HepG2 (cell line): ENCODE data around the gene RBM18. TPM values are rescaled to one million over a fixed set of nuclear protein-coding genes. Genes with fewer than 3 reads are reported as not detected.

Experiments used
- MED13 ChIP-seq: sonication (generic); formaldehyde crosslinking; IDR thresholded peaks from 2 replicates; pipeline ENCODE4 v1.5.0; 2020; ENCODE audit warnings: missing genetic modification reagents
- MTA3 ChIP-seq: sonication (generic); formaldehyde crosslinking; IDR thresholded peaks from 2 replicates; pipeline ENCODE4 v1.4.0; 2020; ENCODE audit warnings: missing genetic modification reagents
- NFE2L2 ChIP-seq: fragments of 150-350 bp; IDR thresholded peaks from 2 replicates; pipeline ENCODE4 v1.6.1; 2014; ENCODE audit warnings: low read length
- PAX8 ChIP-seq: sonication (generic); formaldehyde crosslinking; IDR thresholded peaks from 2 replicates; pipeline ENCODE4 v1.8.0; 2022; ENCODE audit warnings: mild to moderate bottlenecking, missing genetic modification reagents, borderline replicate concordance
- SMARCE1 ChIP-seq: fragments of 450-650 bp; IDR thresholded peaks from 2 replicates; pipeline ENCODE4 v1.6.1; 2017; ENCODE audit warnings: borderline replicate concordance
- TAF15 ChIP-seq: fragments of 200-400 bp; formaldehyde crosslinking; IDR thresholded peaks from one replicate; pipeline ENCODE4 v1.6.1; 2018; ENCODE audit warnings: mild to moderate bottlenecking, low read depth, low read length; ENCODE audit not compliant: poor library complexity, severe bottlenecking
- ZBTB2 ChIP-seq: sonication (generic); formaldehyde crosslinking; IDR thresholded peaks from 2 replicates; pipeline ENCODE4 v1.8.0; 2022; ENCODE audit warnings: low read depth, missing genetic modification reagents
- ZBTB40 ChIP-seq, 2 experiments: fragments of 450-650 bp in 1 of 2; sonication (generic) in 1 of 2; formaldehyde crosslinking in 1 of 2; IDR thresholded peaks; 2 replicates each; pipeline versions ENCODE4 v1.6.1 to v1.8.0; 2016 to 2022; ENCODE audit warnings: antibody characterized with exemption in 1 of 2, mild to moderate bottlenecking in 1 of 2, missing genetic modification reagents in 1 of 2
- ZNF124 ChIP-seq: sonication (generic); formaldehyde crosslinking; IDR thresholded peaks from 2 replicates; pipeline ENCODE4 v1.4.0; 2020; ENCODE audit warnings: missing genetic modification reagents
- ZNF615 ChIP-seq: sonication (generic); formaldehyde crosslinking; IDR thresholded peaks from 2 replicates; pipeline ENCODE4 v1.5.0; 2020; ENCODE audit warnings: mild to moderate bottlenecking, missing genetic modification reagents, borderline replicate concordance
- ZNF644 ChIP-seq: IDR thresholded peaks from 2 replicates; pipeline ENCODE4 v1.6.1; 2016; ENCODE audit warnings: low read depth
- ZNF674 ChIP-seq: sonication (generic); formaldehyde crosslinking; IDR thresholded peaks from 2 replicates; pipeline ENCODE4 v1.5.0; 2020; ENCODE audit warnings: low read depth, mild to moderate bottlenecking, missing genetic modification reagents
- ZNF749 ChIP-seq: sonication (generic); formaldehyde crosslinking; IDR thresholded peaks from 2 replicates; pipeline ENCODE4 v1.8.0; 2022; ENCODE audit warnings: mild to moderate bottlenecking, missing genetic modification reagents, moderate library complexity, borderline replicate concordance
- polyA plus RNA-seq, 8 experiments: library from polyadenylated mRNA; depleted of rRNA in 3 of 8; stranded (reverse) in 7 of 8; unstranded in 1 of 8; fragments of >200 nt; fragmentation: Illumina TruSeq in 4 of 8; extraction: Trizol in 4 of 8; gene quantifications; 2 replicates each; pipeline versions ENCODE4 v1.2.1 to v1.2.3, GENCODE V29; 2011 to 2016; ENCODE audit warnings: low read depth in 4 of 8, missing spikeins in 1 of 8, mixed read lengths in 1 of 8; ENCODE audit not compliant: insufficient read depth in 1 of 8
- total RNA-seq, 5 experiments: library from RNA; depleted of rRNA; stranded (reverse); fragments of >200 nt; fragmentation: Illumina TruSeq; extraction: Trizol; gene quantifications; 2 replicates each; pipeline ENCODE4 v1.2.3, GENCODE V29; 2016; ENCODE audit warnings: low read depth in 1 of 5
- TF ChIP-seq, protein P1 (sequence below): sonication (generic); formaldehyde crosslinking; IDR thresholded peaks from 2 replicates; pipeline ENCODE4 v1.4.0; 2020; ENCODE audit warnings: missing genetic modification reagents
- TF ChIP-seq, protein P2 (sequence below): sonication (generic); formaldehyde crosslinking; IDR thresholded peaks from 2 replicates; pipeline ENCODE4 v1.5.0; 2020; ENCODE audit warnings: missing genetic modification reagents

Gene RBM18
- total and polyA plus RNA-seq, 2 of the 13 experiments (the other 11 are each of a cell fraction or from before 2014, with no cell fraction given) = 12.6 to 16.6 TPM

- TF ChIP-seq ZBTB40 (IDR thresholded peaks at IDR 0.05) (no peak), ZBTB40 (CRISPR knock-in tag; IDR thresholded peaks at IDR 0.05) (no peak; the same call in 1 of the 2 replicates), MED13 (CRISPR knock-in tag) (peak; percentile 59; the same call in 1 of the 2 replicates), NFE2L2 (no peak), ZNF749 (CRISPR knock-in tag) (0 out of 2 replicates have a peak, but pooled peaks have one; percentile 64), ZNF124 (CRISPR knock-in tag) (no peak), ZBTB2 (CRISPR knock-in tag) (no peak), ZNF644 (CRISPR knock-in tag) (no peak), PAX8 (no peak; the same call in 1 of the 2 replicates), TAF15 (no peak), ZNF674 (CRISPR knock-in tag) (no peak), ZNF615 (CRISPR knock-in tag) (no peak), MTA3 (CRISPR knock-in tag) (no peak), SMARCE1 (no peak)
- TF ChIP-seq, protein P1, sequence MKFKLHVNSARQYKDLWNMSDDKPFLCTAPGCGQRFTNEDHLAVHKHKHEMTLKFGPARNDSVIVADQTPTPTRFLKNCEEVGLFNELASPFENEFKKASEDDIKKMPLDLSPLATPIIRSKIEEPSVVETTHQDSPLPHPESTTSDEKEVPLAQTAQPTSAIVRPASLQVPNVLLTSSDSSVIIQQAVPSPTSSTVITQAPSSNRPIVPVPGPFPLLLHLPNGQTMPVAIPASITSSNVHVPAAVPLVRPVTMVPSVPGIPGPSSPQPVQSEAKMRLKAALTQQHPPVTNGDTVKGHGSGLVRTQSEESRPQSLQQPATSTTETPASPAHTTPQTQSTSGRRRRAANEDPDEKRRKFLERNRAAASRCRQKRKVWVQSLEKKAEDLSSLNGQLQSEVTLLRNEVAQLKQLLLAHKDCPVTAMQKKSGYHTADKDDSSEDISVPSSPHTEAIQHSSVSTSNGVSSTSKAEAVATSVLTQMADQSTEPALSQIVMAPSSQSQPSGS (CRISPR knock-in tag) = no peak
- TF ChIP-seq, protein P2, sequence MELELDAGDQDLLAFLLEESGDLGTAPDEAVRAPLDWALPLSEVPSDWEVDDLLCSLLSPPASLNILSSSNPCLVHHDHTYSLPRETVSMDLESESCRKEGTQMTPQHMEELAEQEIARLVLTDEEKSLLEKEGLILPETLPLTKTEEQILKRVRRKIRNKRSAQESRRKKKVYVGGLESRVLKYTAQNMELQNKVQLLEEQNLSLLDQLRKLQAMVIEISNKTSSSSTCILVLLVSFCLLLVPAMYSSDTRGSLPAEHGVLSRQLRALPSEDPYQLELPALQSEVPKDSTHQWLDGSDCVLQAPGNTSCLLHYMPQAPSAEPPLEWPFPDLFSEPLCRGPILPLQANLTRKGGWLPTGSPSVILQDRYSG (CRISPR knock-in tag) = no peak
Measured at GRCh38 chr9:122213589-122214413, 50.8 kb downstream of the RBM18 start (continued).
